Measurements from ENCODE around the gene IL1R2. TPM values are rescaled to one million over a fixed set of nuclear protein-coding genes. Genes with fewer than 3 reads are reported as not detected.

The IL1R2 gene
- total and polyA plus RNA-seq, 2 of the 13 experiments (the other 11 are each of a cell fraction or from before 2014, with no cell fraction given) = 3.6 to 7.3 TPM

- 0 out of 2 replicates have a peak, but pooled peaks have one; percentile 38 for TF ChIP-seq ZNF280D (CRISPR knock-in tag; IDR thresholded peaks at IDR 0.05)
- TF ChIP-seq ZNF784 (CRISPR knock-in tag; IDR thresholded peaks at IDR 0.05; ENCODE audit: borderline replicate concordance) = peak; percentile 36; the same call in 1 of the 2 replicates
- peak; percentile 94 for TF ChIP-seq CHD4 (IDR thresholded peaks at IDR 0.05; ENCODE audit: borderline replicate concordance, low read length)
- no peak for TF ChIP-seq E2F5 (CRISPR knock-in tag; conservative IDR thresholded peaks at IDR 0.05)
- TF ChIP-seq ZBTB25 (CRISPR knock-in tag; IDR thresholded peaks at IDR 0.05) = 0 out of 2 replicates have a peak, but pooled peaks have one; percentile 45
- no peak for TF ChIP-seq ATAD3A (CRISPR knock-in tag; IDR thresholded peaks at IDR 0.05)
- TF ChIP-seq ZNF83 (CRISPR knock-in tag; IDR thresholded peaks at IDR 0.05; ENCODE audit: borderline replicate concordance) = no peak
- TF ChIP-seq KDM5A (IDR thresholded peaks at IDR 0.05; ENCODE audit: borderline replicate concordance, low read length) = no peak
- no peak for TF ChIP-seq IKZF1 (IDR thresholded peaks at IDR 0.05)
- no peak for TF ChIP-seq MAF1 (CRISPR knock-in tag; IDR thresholded peaks at IDR 0.05; ENCODE audit: borderline replicate concordance)
- TF ChIP-seq ZNF720 (CRISPR knock-in tag; IDR thresholded peaks at IDR 0.05) = no peak
- TF ChIP-seq ZNF75D (CRISPR knock-in tag; IDR thresholded peaks at IDR 0.05; ENCODE audit: borderline replicate concordance) = no peak
- peak; percentile 85 for TF ChIP-seq ZNF761 (CRISPR knock-in tag; conservative IDR thresholded peaks at IDR 0.05)
- TF ChIP-seq ZNF572 (CRISPR knock-in tag; IDR thresholded peaks at IDR 0.05) = peak; percentile 77; the same call in 1 of the 2 replicates
- TF ChIP-seq ZNF678 (CRISPR knock-in tag; IDR thresholded peaks at IDR 0.05) = no peak
- TF ChIP-seq GABPA (IDR thresholded peaks at IDR 0.05; ENCODE audit: low read depth, low read length) = no peak
- TF ChIP-seq GABPA (CRISPR knock-in tag; IDR thresholded peaks at IDR 0.05; ENCODE audit: low read depth) = no peak
- TF ChIP-seq GZF1 (CRISPR knock-in tag; IDR thresholded peaks at IDR 0.05) = no peak
- peak; percentile 44; the same call in 1 of the 2 replicates for TF ChIP-seq SAP130 (CRISPR knock-in tag; IDR thresholded peaks at IDR 0.05; ENCODE audit: low read depth)
- TF ChIP-seq GPN1 (CRISPR knock-in tag; IDR thresholded peaks at IDR 0.05; ENCODE audit: borderline replicate concordance) = no peak
- TF ChIP-seq MIER3 (CRISPR knock-in tag; IDR thresholded peaks at IDR 0.05; ENCODE audit: borderline replicate concordance) = no peak
- TF ChIP-seq REL (CRISPR knock-in tag; conservative IDR thresholded peaks at IDR 0.05) = no peak
- TF ChIP-seq SETDB1 (CRISPR knock-in tag; IDR thresholded peaks at IDR 0.05; ENCODE audit: borderline replicate concordance) = peak; percentile 62; the same call in 1 of the 2 replicates
- 0 out of 2 replicates have a peak, but pooled peaks have one; percentile 7 for TF ChIP-seq TCF7 (IDR thresholded peaks at IDR 0.05; ENCODE audit: low read depth)
These were observed 30.2 kb upstream of the IL1R2 start (continued) for GRCh38 chr2:101961338-101962191.
